ENCODE data around the gene ABHD6. TPM values are rescaled to one million over a fixed set of nuclear protein-coding genes. Genes with fewer than 3 reads are reported as not detected.

The ABHD6 gene
- total and polyA plus RNA-seq, 9 of the 15 experiments (the other 6 are each of a cell fraction or from before 2014, with no cell fraction given) = 0.53 to 3.6 (median 2.5) TPM

DNA sequence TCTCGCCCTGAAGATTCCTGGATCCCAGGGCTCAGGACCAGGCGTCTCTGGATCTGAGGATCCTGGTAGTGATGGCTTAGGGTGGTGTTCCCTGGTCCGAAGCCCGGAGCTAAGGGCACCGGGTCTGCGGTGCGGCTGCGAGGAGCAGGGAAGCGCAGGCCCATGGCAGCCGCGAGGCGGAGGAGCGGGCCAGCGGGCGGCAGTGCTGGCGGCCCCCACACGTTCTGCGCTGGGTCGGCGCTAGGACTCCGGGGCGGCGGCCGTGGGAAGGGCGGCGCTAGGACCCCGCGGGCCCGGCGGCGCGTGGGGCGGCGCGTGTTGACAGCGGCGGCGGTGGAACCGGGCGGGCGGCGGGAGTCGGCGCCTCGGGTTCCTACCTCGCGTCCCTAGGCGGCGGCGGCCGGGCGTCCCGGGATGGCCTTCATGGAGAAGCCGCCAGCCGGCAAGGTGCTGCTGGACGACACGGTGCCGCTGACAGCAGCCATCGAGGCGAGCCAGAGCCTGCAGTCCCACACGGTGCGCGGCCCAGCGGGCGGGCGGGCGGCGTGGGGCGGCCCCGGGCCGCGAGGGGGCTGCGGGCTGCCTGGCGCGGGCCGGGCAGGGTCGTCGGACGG, 95.1 kb downstream of the ABHD6 start, which contains the start of gene PXK (continued):
- TF ChIP-seq CREM (IDR thresholded peaks at IDR 0.05; ENCODE audit: low read depth) = peak; percentile 84
- peak; percentile 69 for TF ChIP-seq MTA3 (IDR thresholded peaks at IDR 0.05; ENCODE audit: borderline replicate concordance)
- peak; percentile 51; the same call in 1 of the 2 replicates for TF ChIP-seq PHF8 (IDR thresholded peaks at IDR 0.05; ENCODE audit: borderline replicate concordance, low read length)
- TF ChIP-seq SOX6 (IDR thresholded peaks at IDR 0.05) = peak; percentile 56
- TF ChIP-seq TSC22D4 (tag; IDR thresholded peaks at IDR 0.05) = no peak
- no peak for TF ChIP-seq PTTG1 (tag; IDR thresholded peaks at IDR 0.05; ENCODE audit: low read depth)
- TF ChIP-seq KLF13 (tag; IDR thresholded peaks at IDR 0.05; ENCODE audit: borderline replicate concordance, low read depth) = no peak
- no peak for TF ChIP-seq HMG20A (CRISPR knock-in tag; conservative IDR thresholded peaks at IDR 0.05)
- no peak for TF ChIP-seq ZBTB17 (CRISPR knock-in tag; IDR thresholded peaks at IDR 0.05)
- TF ChIP-seq ATF1 (CRISPR knock-in tag; IDR thresholded peaks at IDR 0.05) = no peak
- peak; percentile 42 for TF ChIP-seq ATF1 (tag; IDR thresholded peaks at IDR 0.05)
- TF ChIP-seq ZNF24 (IDR thresholded peaks at IDR 0.05) = peak; percentile 62; the same call in 1 of the 2 replicates
- no peak for TF ChIP-seq ARID2 (IDR thresholded peaks at IDR 0.05)
- TF ChIP-seq ETS2 (tag; IDR thresholded peaks at IDR 0.05; ENCODE audit: borderline replicate concordance, poor library complexity, severe bottlenecking) = no peak
- TF ChIP-seq, protein P1, sequence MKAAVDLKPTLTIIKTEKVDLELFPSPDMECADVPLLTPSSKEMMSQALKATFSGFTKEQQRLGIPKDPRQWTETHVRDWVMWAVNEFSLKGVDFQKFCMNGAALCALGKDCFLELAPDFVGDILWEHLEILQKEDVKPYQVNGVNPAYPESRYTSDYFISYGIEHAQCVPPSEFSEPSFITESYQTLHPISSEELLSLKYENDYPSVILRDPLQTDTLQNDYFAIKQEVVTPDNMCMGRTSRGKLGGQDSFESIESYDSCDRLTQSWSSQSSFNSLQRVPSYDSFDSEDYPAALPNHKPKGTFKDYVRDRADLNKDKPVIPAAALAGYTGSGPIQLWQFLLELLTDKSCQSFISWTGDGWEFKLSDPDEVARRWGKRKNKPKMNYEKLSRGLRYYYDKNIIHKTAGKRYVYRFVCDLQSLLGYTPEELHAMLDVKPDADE (conservative IDR thresholded peaks at IDR 0.05; ENCODE audit: control insufficient read depth, low read depth, low read length) = peak; percentile 68
- TF ChIP-seq ZNF3 (CRISPR knock-in tag; IDR thresholded peaks at IDR 0.05) = no peak
- no peak for TF ChIP-seq MBD2 (IDR thresholded peaks at IDR 0.05; ENCODE audit: borderline replicate concordance, low read depth)
- TF ChIP-seq BRD4 (IDR thresholded peaks at IDR 0.05) = no peak
- TF ChIP-seq MAFG (tag; conservative IDR thresholded peaks at IDR 0.05) = no peak
- peak; percentile 82 for TF ChIP-seq SAFB (IDR thresholded peaks at IDR 0.05; ENCODE audit: borderline replicate concordance, low read depth, low read length)
- TF ChIP-seq, protein P2, sequence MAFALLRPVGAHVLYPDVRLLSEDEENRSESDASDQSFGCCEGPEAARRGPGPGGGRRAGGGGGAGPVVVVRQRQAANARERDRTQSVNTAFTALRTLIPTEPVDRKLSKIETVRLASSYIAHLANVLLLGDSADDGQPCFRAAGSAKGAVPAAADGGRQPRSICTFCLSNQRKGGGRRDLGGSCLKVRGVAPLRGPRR (CRISPR knock-in tag; IDR thresholded peaks at IDR 0.05) = no peak

Data from K562 (cell line).